GM19025 (cell line): ENCODE results near the gene IL33.

Experiments used
- ATAC-seq: cut with Tn5 transposase; IDR thresholded peaks from one replicate; pipeline ENCODE4 v1.9.1; 2021; ENCODE audit warnings: mild to moderate bottlenecking, low read depth, moderate library complexity; ENCODE audit not compliant: unreplicated experiment

Gene IL33

GRCh38 chr9:6277417-6277816 is 61.8 kb downstream of the IL33 start:
- ATAC-seq = no peak

DNA sequence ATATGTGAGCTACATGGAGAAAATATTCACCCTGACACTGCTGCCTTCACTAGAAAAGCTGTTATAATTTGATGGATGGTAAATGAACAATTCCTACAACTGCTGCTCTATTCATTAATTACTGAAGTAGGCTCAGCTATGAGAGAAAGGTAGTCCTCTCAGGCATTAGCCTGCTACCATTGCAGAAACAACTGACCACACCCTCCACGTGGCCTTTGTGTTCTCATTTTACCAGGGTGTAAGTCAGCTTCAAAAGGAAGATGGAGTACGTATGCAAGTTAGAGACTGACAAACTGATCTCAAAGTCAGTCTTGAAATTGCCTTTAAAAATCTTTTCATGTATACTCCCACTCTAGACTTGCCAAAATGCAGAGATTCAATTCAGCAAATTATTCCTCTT is 86.3 kb downstream of the IL33 start:
- ATAC-seq = no peak

- no peak for ATAC-seq
These were observed 86.8 kb downstream of the IL33 start for GRCh38 chr9:6302417-6302816.

GRCh38 chr9:6304232-6304631 is 88.6 kb downstream of the IL33 start:
- ATAC-seq = no peak

- no peak for ATAC-seq
These were observed 90.5 kb downstream of the IL33 start for GRCh38 chr9:6305954-6306563.
